GM12875 (cell line): ENCODE data around the gene IGFLR1.

Experiments
- H3K4me3 ChIP-seq: one replicate; pipeline ENCODE4 v1.5.1; 2011; ENCODE audit warnings: low read depth, low read length, control low read depth
- CTCF ChIP-seq: IDR thresholded peaks from 2 replicates; pipeline ENCODE4 v1.5.1; 2011; ENCODE audit warnings: low read depth, mild to moderate bottlenecking, control low read depth, inconsistent platforms, low read length, moderate library complexity, borderline replicate concordance; ENCODE audit not compliant: insufficient read depth

The IGFLR1 gene

GRCh38 chr19:35739275-35740107 is 2.8 kb downstream of the IGFLR1 start:
- TF ChIP-seq CTCF: no peak
- H3K4me3 ChIP-seq: peak overlapping the region; percentile 72

GRCh38 chr19:35738887-35739229 is 3.4 kb downstream of the IGFLR1 start:
- H3K4me3 ChIP-seq: no peak overlapping the region
- TF ChIP-seq CTCF: no peak

GRCh38 chr19:35738021-35738886 is 4.0 kb downstream of the IGFLR1 start:
- no peak for TF ChIP-seq CTCF
- no peak overlapping the region for H3K4me3 ChIP-seq

GRCh38 chr19:35736913-35737886 is 5.1 kb downstream of the IGFLR1 start:
- no peak; the same call in 1 of the 2 replicates for TF ChIP-seq CTCF
- H3K4me3 ChIP-seq: no peak overlapping the region

GRCh38 chr19:35734889-35735288 is 7.4 kb downstream of the IGFLR1 start:
- no peak for TF ChIP-seq CTCF
- H3K4me3 ChIP-seq: no peak overlapping the region

GRCh38 chr19:35734273-35734672 is 8.0 kb downstream of the IGFLR1 start:
- TF ChIP-seq CTCF: no peak
- no peak overlapping the region for H3K4me3 ChIP-seq
